GM21825 (cell line): ENCODE results near the gene ARAP1.

Experiments used
- ATAC-seq: cut with Tn5 transposase; IDR thresholded peaks from one replicate; pipeline ENCODE4 v1.9.1; 2021; ENCODE audit warnings: mild to moderate bottlenecking, moderate library complexity; ENCODE audit not compliant: unreplicated experiment

Gene ARAP1

GRCh38 chr11:72705442-72706365, 46.5 kb downstream of the ARAP1 start:
- ATAC-seq: no peak

- ATAC-seq: no peak
Observed at GRCh38 chr11:72704783-72705265, 47.4 kb downstream of the ARAP1 start.

DNA sequence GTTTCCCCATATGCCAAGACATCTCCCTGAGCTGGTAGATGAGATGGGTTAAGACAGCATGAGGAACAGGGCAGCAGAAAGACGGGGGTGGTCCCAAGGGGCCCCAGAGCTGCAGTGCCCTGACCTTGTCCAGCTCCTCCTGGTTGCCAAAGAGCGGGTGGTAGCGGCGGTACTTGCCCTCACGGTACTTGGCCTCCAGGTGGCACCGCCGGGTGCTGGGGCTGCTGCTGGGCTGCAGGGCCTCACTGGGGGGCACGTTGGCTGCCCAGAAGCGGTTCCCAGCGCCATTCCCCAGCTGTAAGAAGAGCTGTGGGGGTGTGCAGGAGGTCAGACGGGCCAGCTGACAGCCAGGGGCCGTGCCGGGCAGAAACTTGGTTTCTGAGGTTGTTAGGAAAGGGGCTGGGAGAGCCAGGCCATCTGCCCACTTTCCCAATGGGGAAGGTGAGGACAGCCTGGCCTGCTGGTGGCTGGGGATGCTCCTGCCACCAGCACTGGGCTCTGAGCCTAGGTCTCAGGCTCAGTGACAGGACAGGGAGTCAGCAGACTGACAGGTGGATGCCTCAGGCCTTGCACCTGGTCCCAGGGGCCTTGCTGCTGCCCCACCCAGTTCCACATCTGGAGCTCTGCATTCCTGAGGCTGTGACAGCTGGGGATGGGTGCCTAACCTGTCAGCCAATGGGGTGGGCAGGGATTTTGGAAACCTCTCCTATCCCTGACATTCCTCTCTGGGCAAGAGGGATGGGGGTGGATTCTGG, 48.0 kb downstream of the ARAP1 start:
- ATAC-seq: no peak

DNA sequence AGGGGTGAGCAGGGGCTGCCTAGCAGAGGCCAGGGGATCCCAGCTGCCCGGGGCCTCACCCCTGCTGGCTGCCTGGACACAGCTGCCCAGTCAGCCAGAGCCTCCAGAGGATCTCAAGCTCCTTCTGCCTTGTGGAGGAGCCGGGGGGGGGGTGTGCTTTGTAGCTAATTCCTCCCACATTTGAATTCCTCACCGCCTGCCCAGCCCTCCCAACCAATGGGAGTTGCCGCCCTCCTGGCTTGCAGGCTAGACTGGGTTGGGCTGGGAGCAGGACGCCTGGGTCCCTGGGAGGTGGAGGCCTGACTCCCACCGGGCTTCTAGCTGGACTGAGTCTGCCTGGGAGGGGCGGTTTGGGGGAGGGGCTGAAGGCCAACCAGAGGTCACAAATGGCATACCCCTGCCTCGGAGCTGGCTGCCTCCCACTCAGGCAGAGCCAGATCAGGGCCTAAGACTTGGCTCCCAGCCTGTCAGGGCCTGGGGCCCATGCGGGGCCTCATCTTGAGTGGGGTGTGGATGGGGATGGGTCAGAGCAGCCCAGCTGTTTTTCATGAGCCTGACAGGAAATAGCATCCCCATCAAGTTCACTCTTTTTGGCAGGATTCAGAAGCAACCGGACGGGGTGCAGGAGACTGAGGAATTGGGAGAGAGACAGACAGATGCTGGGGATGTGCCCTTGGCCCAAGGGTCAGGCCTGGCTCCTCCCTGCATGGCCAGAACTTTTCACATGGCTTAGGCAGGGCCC, 48.8 kb downstream of the ARAP1 start:
- ATAC-seq: no peak

DNA sequence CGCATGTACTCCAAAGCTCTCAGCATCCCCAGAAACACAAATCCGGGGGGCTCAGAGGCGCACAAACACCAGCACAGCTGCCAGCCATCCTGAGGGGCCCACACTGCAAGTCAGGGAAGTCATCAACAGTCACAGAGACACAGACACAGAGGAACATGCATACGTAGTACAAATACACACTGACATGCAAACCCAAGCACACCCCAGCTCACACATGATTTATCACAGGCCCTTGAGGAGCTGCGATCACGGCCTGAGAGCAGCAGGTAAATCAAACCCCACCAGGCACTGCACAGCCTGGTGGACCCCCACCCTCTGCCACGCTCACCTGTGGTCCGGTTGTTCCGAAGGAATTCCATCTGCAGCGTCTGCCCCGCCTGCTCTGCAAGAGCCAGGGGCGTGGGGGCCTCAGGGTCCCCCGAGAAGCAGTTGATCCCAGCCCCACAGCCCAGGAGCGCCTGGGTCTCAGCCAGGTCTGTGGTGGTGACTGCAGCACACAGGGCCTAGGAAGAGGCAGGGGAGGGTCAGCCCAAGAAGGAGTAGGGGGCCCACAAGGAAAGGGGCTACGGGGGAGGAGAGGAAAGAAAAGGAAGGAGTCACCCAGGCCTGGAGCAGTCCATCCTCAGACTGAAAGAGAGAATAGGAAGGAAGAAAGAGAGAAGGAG, 49.5 kb downstream of the ARAP1 start:
- no peak for ATAC-seq

DNA sequence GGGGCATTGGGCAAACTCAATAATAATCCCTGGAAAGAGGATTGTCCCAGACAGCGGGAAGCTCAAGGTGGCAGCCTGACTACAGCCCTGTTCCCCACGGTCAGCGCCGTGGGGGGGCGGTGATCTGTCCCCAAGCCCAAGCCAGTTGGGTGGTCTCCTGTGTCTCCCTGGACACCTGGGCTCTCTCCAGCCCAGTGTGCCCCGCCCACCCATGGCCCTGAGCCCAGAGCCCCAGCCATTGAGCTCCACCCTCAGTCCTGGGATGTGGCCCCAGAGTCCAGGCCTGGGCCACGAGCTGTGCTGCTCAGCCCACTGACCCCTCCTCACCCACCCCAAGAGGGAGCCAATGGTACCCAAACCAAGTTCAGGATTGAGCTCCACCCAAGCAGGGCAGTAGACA, 50.1 kb downstream of the ARAP1 start:
- ATAC-seq: no peak

DNA sequence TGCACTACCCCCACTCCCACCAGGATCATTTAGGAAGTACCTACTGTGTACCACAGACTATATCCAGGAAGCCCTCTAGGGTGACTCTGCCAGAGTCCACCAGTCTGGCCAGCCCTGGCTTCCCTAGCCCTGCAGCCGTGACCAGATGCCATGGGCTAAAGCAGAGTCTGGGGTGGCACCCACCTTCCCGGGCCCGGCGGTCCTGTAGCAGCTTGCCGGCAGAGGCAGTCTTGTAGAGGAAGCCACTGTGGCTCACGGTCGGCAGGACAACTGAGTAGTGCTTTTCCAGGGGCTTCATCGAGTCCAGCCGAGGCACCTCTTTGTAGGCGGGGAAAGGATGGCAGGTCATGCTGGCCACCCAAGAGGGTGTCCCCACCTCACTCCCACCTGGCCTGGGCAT, 50.7 kb downstream of the ARAP1 start:
- ATAC-seq: no peak

DNA sequence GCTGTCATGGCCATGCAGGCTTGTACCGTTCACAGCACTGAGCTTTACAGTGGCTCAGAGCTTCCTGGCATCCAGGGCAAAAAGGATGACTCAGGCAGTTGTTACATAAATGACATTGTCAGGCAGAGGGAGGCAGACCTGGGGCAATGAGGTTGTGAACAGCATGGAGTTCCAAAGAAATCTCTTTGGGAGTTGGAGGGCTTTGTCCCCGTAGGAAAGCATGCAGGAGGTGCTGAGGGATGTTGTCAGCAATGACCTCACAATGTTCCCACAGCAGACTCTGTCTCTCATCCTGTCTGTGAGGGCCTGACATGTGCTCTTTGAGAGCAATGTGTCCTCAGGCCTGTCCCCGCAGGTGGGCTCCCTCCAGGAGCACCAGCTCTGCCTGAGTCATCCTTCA, 52.1 kb downstream of the ARAP1 start:
- ATAC-seq: no peak

DNA sequence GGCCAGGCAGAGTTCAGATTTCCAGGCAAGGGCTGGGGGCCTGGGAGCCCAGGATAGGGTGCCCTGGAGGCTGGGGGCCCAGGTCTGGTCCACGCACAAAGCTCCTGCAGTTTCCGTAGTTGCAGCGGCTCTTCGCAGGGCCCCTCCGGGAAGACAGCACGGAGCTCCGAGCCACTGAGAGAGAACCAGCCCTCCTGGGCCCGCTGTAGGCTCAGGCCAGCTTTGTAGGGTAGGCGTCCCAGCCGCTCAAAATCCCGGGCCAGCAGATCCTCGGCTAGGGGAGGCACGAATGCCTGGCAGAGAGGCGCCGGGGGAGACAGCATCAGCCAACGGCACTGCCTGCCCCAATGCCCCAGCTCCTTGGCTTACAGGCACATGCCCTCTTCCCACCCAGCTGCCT, 54.4 kb downstream of the ARAP1 start:
- no peak for ATAC-seq

DNA sequence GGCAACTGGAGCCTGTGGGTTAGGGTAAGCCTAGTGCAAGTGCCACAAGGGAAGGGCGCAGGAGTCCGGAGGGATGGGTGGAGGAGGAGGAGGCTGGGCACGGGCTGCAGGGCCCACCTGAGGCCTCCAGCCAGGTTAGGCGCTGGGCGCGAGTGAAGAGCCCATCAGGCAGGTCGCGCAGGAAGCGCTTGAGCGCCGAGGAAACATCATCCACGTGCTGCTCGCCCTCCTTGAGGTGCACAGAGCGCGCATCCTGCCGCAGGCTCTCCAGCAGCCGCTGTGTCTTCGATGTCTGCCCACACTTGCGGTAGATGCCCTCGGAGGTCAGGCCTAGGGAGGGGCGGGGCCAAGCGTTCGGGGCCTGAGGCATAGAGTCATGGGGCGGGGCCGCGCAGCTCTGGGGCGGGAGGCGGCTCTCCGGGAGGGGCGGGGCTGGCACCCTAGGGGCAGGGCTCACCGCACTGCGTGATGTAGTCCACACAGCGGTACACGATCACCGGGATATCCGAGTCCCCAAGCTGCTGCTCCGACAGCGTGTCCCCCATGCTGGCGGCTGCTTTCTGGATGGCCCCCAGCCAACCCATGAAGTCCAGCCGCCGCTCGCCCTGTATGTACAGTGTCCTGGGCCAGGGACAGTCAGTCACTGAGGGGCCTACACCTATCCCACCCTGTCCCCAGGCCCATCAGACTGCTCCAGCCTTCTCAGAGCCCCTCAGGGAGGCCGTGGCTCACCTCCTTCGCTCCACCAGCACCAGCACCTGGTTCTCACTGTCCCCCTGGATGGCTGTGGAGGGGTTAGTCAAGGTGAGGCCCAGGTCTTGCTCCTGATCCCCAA, 55.1 kb downstream of the ARAP1 start:
- no peak for ATAC-seq

GRCh38 chr11:72695354-72695753, 56.9 kb downstream of the ARAP1 start:
- no peak for ATAC-seq

DNA sequence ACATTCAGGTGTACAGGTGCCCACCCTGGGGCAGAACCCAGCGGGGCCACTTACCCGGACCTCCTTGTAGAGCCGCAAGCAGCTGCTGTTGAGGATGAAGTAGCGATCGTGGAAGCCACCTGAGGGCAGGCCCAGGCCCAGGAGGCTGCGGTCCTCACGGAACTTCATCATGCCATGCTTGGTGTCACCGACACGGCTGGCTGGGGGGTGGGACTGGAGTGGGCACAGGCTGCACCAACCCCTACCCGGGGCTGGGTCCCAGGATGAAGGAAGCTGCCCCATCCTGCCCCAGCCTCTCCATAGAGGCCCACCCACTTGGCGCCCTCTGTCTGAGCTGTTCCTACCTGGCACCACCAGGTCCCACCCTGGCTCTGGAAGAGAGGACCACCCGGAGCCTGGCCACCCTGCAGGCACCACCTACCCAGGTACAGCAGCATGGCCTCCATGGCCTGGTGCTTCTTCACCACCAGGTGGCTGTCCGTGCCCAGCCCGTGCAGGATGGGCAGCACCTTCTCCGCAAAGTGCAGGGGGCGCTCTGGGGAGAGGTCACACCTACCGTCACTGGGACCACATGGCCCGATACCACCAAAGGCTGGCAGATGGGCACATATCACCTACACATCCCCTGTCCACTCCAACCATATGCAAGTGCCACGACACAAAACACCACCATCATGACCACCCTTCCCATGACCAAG, 58.8 kb downstream of the ARAP1 start:
- no peak for ATAC-seq

DNA sequence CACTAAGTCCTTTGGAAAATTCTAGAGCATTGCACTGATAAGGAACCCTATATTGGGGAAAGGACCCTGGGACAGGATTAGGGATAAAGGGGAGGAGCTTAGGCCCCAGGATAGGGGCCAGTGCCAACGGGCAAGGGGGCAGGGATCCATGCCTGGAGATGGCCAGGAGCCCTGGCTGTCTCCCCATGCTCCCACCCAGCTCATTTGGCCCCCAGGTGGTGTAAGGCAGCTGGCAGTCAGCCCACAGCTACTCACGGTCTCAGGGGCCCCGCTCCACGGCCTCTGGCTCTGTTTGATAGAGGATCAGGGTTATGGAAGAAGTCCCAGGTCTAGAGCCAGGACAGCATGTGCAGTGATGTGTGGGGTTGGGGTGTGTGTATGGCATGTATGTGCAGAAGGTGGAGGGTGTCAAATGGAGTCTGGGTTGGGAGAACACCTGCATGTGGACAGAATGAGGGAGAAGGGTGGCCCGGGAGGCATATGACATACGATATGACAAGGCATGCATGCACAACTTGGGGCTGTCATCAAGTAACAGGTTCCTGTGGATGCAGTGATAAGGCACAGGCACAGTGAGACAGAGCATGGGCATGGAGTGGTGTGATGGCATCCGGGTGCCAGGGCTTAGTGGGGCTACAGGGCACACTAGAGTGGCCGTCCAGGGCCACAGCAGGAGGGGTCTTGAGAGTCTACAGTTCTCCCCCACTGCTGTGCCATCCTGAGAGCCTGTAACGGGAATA, 59.5 kb downstream of the ARAP1 start:
- ATAC-seq: no peak

GRCh38 chr11:72690166-72690565, 62.0 kb downstream of the ARAP1 start:
- no peak for ATAC-seq

DNA sequence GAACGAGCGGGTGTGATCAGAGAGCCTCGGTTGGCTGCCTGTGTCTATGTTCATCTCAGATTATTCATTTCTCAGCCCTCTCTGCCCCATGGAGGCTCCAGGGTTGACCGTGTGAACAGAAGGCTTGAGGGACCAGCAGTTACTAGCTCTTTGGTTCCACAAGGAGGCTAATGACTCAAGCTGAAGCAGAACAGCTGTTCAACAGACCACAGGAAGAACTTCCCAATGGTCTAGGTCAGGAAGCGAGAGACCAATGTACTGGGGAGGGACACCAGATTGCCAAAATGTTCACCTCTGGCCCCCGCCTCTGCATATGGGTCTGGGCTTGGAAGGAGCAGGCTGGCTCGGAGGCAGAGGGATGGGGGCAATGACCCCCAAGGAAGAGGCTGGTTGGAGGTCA, 63.3 kb downstream of the ARAP1 start:
- no peak for ATAC-seq

DNA sequence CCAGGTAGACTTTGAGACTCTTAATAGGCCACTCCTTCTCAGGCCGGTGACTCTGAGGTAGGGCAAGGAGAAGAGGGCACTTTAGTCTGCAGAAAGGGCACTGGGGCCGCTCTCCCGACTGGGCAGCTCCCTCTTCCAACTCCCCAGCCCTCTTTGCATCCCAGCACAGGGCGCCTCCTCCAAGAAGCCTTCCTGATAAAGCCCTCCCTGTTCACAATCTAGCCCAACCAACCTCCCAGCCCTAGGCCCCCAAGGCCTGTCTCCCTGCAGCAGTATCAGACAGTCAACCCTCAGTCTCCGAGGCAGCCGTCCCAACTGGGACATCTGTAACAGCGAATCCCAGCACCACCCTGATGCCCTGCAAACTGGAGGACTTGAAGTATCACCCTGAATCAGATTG, 63.7 kb downstream of the ARAP1 start:
- no peak for ATAC-seq

- ATAC-seq: no peak
Observed at GRCh38 chr11:72687326-72687725, 64.9 kb downstream of the ARAP1 start.

- no peak for ATAC-seq
Observed at GRCh38 chr11:72686639-72687220, 65.5 kb downstream of the ARAP1 start.
